ENCODE measurements around the gene IPCEF1.

Gene IPCEF1

DNA sequence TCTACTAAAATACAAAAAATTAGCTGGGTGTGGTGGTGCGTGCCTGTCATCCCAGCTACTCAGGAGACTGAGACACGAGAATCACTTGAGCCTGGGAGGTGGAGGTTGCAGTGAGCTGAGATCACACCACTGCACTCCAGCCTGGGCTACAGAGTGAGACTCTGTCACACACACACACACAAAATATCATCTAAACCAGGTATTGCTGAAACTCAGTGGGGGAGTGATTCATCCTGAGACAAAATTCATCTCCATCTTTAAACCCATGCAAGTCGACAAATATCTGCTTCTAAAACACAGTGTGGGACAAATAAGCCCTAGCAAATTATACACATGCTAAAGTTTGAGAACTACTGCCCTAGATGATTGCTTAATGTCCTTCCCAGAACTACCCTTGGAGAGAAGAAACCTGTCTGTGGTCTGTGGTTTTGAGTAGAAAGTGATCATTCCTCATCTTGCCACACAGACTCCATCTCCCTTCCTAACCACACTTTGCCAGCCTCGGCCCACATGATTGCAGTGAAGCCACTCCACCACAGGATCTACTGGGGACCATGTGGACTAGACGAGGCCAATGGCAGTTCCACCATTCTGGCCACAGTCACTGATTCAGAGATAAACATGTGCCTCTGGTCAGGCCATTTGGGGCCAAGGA is 187.3 kb downstream of the IPCEF1 start:
- Histone ChIP-seq H3K4me3 (replicated peaks; ENCODE audit: low read depth, low read length) (no peak overlapping the region), H3K36me3 (ENCODE audit: control insufficient read depth, insufficient read depth, low read length) (peaks cover 2% of the 10 kb centered on the region; the same call in 1 of the 2 replicates), H3K27me3 (replicated peaks; ENCODE audit: control insufficient read depth, insufficient read depth, low read length) (no peaks in the 10 kb centered on the region)
- TF ChIP-seq, protein P1, sequence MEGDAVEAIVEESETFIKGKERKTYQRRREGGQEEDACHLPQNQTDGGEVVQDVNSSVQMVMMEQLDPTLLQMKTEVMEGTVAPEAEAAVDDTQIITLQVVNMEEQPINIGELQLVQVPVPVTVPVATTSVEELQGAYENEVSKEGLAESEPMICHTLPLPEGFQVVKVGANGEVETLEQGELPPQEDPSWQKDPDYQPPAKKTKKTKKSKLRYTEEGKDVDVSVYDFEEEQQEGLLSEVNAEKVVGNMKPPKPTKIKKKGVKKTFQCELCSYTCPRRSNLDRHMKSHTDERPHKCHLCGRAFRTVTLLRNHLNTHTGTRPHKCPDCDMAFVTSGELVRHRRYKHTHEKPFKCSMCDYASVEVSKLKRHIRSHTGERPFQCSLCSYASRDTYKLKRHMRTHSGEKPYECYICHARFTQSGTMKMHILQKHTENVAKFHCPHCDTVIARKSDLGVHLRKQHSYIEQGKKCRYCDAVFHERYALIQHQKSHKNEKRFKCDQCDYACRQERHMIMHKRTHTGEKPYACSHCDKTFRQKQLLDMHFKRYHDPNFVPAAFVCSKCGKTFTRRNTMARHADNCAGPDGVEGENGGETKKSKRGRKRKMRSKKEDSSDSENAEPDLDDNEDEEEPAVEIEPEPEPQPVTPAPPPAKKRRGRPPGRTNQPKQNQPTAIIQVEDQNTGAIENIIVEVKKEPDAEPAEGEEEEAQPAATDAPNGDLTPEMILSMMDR (IDR thresholded peaks at IDR 0.05; ENCODE audit: insufficient read depth, low read length, poor library complexity, severe bottlenecking): no peak
- DNase-seq (ENCODE audit: extremely low read depth, insufficient read length): no peak

DNA sequence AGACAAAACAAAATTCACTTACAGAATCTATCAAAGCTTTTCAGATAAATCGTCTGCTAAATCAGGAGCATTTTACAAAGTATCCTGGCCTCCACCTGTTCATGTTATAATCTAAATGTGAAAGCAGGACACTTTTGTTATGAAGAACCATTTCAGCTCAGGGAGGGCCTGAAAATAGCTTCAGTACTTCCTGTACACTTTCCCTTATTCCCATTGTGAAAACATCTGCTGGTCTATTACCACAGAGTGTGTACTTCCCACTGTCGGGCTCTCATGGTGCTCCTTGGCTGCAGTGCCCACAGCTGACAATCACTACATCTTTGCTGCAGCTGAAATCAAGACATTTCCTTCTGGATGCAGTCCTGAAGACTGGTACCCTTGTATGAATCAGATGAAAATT is 189.5 kb downstream of the IPCEF1 start:
- DNase-seq (ENCODE audit: extremely low read depth, insufficient read length): no peak

DNA sequence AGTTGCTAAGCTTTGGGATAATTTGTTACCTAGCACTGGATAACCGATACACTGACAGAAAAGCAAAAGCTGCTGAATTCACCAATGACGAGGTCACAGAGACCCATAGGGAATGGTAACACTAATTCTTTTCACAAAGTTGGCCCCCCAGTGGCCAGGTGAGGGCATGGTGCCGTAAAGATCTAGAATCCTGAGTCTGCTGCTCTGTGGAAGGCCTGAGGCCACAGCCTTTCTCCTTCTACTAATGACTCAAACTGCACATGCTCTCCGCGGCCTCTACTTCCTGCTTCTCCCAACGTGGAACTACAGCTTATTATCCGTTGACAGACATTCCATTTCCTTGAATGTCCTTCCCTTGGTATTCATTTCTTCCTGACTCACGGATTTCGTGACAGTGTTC is 190.5 kb downstream of the IPCEF1 start:
- Histone ChIP-seq H3K4me3 (replicated peaks; ENCODE audit: low read depth, low read length) (no peak overlapping the region), H3K27me3 (replicated peaks; ENCODE audit: control insufficient read depth, insufficient read depth, low read length) (no peaks in the 10 kb centered on the region), H3K36me3 (ENCODE audit: control insufficient read depth, insufficient read depth, low read length) (peaks cover 2% of the 10 kb centered on the region; the same call in 1 of the 2 replicates)
- no peak for DNase-seq (ENCODE audit: extremely low read depth, insufficient read length)
- TF ChIP-seq, protein P1 (IDR thresholded peaks at IDR 0.05; ENCODE audit: insufficient read depth, low read length, poor library complexity, severe bottlenecking): no peak

More for the DNA sequence above, 189.5 kb downstream of the IPCEF1 start:
- no peaks in the 10 kb centered on the region for H3K27me3 ChIP-seq (replicated peaks; ENCODE audit: control insufficient read depth, insufficient read depth, low read length)
- peaks cover 2% of the 10 kb centered on the region; the same call in 1 of the 2 replicates for H3K36me3 ChIP-seq (ENCODE audit: control insufficient read depth, insufficient read depth, low read length)
- TF ChIP-seq, protein P1 (IDR thresholded peaks at IDR 0.05; ENCODE audit: insufficient read depth, low read length, poor library complexity, severe bottlenecking): no peak
- no peak overlapping the region for H3K4me3 ChIP-seq (replicated peaks; ENCODE audit: low read depth, low read length)

DNA sequence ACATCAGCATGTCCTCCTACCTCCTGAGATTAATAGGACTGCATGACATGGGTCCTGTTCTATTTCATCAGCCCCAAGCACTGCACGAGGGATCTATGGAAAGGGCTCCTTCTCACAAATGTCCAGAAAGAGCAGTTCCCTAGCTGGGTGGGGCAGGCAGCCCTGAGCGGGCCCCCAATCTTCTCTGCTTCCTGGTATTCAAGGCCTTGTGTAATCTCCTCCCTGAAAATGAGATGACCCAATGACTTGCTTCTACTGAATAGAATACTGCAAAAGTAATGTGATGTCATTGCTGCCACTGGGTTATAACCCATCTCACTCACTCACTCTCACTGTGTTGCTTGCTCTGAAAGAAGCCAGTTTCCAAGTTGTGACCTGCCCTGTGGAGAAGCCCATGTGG is 191.1 kb downstream of the IPCEF1 start:
- no peak for DNase-seq (ENCODE audit: extremely low read depth, insufficient read length)
- peaks cover 2% of the 10 kb centered on the region; the same call in 1 of the 2 replicates for H3K36me3 ChIP-seq (ENCODE audit: control insufficient read depth, insufficient read depth, low read length)
- no peaks in the 10 kb centered on the region for H3K27me3 ChIP-seq (replicated peaks; ENCODE audit: control insufficient read depth, insufficient read depth, low read length)
- TF ChIP-seq, protein P1 (IDR thresholded peaks at IDR 0.05; ENCODE audit: insufficient read depth, low read length, poor library complexity, severe bottlenecking): no peak
- no peak overlapping the region for H3K4me3 ChIP-seq (replicated peaks; ENCODE audit: low read depth, low read length)

DNA sequence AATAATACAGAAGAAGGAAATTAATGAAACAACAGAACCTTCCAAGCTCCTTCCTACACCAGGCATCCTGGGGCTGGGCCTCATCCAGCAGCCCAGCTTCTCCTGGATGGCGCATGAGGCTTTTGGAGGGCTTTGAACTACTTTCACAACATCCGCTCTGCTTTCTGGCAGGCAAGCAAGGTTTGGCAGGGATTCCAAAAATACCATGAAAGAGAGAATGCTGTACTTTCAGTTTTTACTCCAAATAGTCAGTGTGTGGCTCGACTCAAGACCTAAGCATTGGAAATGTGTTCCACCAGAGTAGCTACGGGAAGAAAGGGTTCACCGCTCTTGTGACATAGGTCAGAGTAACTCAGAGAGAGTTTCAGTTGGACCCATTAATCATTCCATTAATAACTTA is 192.2 kb downstream of the IPCEF1 start:
- H3K36me3 ChIP-seq (ENCODE audit: control insufficient read depth, insufficient read depth, low read length): peaks cover 2% of the 10 kb centered on the region; the same call in 1 of the 2 replicates
- no peaks in the 10 kb centered on the region for H3K27me3 ChIP-seq (replicated peaks; ENCODE audit: control insufficient read depth, insufficient read depth, low read length)
- DNase-seq (ENCODE audit: extremely low read depth, insufficient read length): no peak
- TF ChIP-seq, protein P1 (IDR thresholded peaks at IDR 0.05; ENCODE audit: insufficient read depth, low read length, poor library complexity, severe bottlenecking): no peak
- H3K4me3 ChIP-seq (replicated peaks; ENCODE audit: low read depth, low read length): no peak overlapping the region

Measured in GM06990 (cell line).